ENCODE data around the gene PHACTR1.
"Not testable (repeated sequence)": the region's sequence is repeated elsewhere in the genome, so short reads cannot be mapped to it uniquely, and the experiment has no call there.

PHACTR1 gene

GRCh38 chr6:13156381-13156780, 439.8 kb downstream of the PHACTR1 start:
- DNase-seq (ENCODE audit: low read depth in 2 of 2): no peak

DNA sequence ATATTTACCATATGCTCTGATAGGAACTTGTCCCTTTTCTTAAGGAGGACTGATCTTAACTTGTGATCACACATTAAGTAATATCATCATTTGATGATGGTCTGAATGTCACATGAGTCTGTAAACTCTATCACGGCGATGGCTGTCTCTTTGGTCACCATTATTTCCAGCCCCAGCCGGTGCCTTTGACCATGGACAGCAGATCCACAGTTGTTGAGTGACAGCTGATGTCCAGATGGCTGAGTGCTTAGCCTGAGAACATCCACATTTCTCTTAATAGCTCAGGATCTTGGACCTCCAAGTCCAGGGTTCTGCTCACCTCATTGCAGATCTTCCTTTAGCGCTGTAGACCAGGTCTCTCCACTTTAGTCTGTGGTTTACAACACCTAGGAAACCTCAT, 440.7 kb downstream of the PHACTR1 start:
- no peak for DNase-seq (ENCODE audit: low read depth in 2 of 2)

- DNase-seq (ENCODE audit: low read depth in 2 of 2): no peak
Measured at GRCh38 chr6:13159300-13159699, 442.7 kb downstream of the PHACTR1 start.

- not testable (repeated sequence) for DNase-seq (ENCODE audit: low read depth in 2 of 2)
Measured at GRCh38 chr6:13159822-13160221, 443.3 kb downstream of the PHACTR1 start.

GRCh38 chr6:13163161-13163944, 446.8 kb downstream of the PHACTR1 start:
- DNase-seq (ENCODE audit: low read depth in 2 of 2): no peak

DNA sequence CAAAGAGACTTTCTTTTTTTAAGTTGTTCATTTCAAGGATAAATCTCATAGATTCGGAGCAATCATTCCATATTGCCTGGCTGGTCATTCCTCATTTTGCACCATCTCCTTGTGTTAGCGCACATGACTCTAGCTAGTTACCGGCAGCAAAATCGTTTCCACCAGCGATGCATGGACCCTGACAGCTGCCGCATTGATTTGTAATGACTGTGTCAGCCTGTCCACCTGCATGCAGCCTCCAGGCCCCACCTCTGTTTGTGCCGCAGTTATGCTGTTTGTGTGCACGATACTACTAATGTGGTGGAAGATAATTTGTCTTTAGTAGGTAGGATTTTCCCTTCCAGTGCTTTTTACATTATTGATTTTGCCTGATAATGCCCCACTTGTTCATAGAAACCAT, 447.7 kb downstream of the PHACTR1 start:
- DNase-seq (ENCODE audit: low read depth in 2 of 2): no peak

GRCh38 chr6:13165502-13166172, 449.1 kb downstream of the PHACTR1 start:
- no peak for DNase-seq (ENCODE audit: low read depth in 2 of 2)

DNA sequence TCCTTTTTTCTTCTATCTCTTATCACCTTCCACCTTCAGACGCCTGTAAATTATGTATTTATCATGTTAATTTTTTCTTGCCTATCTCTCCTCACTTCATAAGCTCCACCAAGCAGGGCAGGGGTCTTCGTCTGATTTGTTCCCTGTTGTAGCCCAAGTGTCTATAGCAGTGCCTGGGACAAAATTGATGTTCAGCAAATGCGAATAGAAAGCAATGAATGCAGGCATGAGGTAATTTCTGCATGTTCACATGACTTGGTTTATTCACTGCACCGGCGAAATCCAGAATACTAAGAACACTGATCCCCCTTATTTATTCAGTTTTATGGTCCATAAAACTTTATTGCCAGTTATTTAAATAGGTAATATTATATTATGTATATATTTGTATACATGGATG, 449.7 kb downstream of the PHACTR1 start:
- no peak for DNase-seq (ENCODE audit: low read depth in 2 of 2)

GRCh38 chr6:13166916-13167315, 450.3 kb downstream of the PHACTR1 start:
- no peak for DNase-seq (ENCODE audit: low read depth in 2 of 2)

GRCh38 chr6:13172291-13172690, 455.7 kb downstream of the PHACTR1 start:
- no peak for DNase-seq (ENCODE audit: low read depth in 2 of 2)

DNA sequence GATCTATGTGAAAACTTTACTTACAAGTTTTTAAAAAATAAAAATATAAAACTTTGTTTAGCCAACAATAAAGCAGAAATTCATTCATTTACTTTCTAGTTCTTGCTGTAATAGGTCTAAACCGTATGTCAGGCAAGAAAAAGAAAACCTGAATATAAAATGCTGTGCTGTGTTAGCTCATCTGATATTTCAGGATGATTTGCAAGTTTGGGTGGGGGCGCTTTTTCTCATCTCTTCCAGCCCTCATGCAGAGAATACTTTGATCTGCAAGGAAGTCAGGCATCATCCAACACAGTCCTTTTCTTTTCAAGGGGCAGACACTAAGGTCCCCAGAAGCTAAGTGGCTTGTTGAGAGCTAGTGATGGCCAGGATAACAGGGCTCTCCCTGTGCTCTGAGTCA, 458.5 kb downstream of the PHACTR1 start:
- no peak for DNase-seq (ENCODE audit: low read depth in 2 of 2)

DNA sequence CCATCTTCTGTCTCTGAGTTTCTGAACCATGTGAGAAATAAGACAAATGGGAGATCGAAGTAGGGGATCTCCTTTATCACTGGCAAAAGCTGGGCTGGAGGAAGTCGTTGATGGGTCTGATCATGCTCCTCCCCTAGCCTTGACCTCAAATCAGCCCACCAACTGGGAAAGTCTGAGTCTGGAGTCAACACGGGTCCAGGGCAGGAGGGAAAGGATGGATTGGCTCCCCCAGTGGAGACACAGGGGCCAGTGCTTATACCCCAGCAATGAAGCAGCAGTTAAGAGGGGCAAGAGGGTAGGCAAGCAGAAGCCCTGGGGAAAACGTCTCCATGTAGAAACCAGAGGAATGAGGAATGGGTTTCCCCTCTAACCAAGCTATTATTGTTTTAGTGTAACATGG, 459.2 kb downstream of the PHACTR1 start:
- no peak for DNase-seq (ENCODE audit: low read depth in 2 of 2)

GRCh38 chr6:13177664-13178063, 461.1 kb downstream of the PHACTR1 start:
- no peak for DNase-seq (ENCODE audit: low read depth in 2 of 2)

- no peak for DNase-seq (ENCODE audit: low read depth in 2 of 2)
Measured at GRCh38 chr6:13178107-13178506, 461.5 kb downstream of the PHACTR1 start.

DNA sequence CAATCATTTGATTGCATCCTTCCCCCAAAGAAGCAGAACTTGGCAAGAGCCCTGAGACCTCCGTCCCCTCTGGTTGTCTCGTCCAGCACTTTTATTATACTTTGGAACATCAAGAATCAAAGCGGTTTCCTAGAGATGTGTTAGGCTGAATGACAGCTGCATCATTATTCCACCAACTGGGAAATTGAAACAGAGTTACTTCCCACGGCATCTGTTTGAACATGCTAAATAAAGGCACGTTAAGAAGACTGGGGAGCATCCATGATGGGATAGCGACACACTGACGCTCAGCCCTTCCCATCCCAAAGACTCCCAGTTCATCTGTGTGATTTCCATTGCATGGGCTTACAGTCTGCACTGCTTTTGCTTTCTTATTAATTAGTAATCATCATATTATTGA, 464.0 kb downstream of the PHACTR1 start:
- no peak for DNase-seq (ENCODE audit: low read depth in 2 of 2)

GRCh38 chr6:13181393-13181792, 464.8 kb downstream of the PHACTR1 start:
- DNase-seq (ENCODE audit: low read depth in 2 of 2): no peak

DNA sequence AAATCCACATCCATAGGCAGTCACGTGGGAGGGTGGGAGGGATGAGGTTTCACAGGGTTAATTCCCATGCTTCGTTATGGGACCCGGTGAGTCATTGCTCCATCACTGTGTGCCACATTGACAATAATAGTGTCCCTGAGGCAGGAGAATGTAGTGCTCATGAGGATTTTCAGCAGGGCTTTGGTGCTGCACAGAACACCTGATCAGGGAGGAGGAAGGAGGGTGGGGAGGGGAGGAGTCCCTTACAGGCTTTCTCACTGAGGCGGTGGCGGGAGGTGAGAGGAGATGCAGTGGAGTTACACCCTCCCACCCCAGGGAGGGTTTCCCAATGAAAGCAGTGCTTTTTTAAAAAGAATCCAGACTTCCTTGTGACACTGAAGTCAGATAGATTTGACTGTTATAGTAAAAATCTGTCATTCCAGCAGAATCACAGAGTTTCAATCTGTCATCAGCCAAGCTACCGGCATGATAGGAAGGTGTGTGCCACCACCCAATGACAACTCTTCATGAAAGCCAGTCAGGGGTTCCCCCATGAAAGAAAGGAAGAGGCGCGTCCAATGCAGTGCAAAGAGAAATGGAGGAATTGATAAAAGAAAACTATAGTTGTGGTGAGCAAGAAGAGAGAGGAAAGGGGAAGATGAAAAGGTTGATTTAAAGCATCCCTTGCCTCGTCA, 467.0 kb downstream of the PHACTR1 start:
- DNase-seq (ENCODE audit: low read depth in 2 of 2): no peak

GRCh38 chr6:13184089-13184468, 467.5 kb downstream of the PHACTR1 start:
- no peak for DNase-seq (ENCODE audit: low read depth in 2 of 2)

DNA sequence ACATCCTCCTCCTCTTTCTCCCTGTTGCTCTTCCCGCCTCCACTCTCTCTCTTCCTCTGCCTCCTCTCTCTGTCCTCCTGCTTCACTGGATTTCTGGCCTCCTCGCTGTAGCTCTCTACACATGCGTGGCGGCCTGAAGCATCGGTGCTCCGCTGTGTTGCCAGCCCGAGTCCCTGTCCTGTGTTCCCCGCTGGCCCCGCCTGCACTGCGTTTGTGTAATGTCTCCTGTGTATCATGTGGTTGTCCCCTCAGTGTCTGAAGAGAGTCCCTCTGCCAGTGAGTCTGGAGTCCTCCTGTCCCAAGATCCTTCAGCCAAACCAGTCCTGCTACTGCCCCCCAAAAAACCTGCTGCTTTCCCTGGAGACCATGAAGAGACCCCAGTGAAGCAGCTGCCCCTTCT, 468.0 kb downstream of the PHACTR1 start:
- DNase-seq (ENCODE audit: low read depth in 2 of 2): no peak

DNA sequence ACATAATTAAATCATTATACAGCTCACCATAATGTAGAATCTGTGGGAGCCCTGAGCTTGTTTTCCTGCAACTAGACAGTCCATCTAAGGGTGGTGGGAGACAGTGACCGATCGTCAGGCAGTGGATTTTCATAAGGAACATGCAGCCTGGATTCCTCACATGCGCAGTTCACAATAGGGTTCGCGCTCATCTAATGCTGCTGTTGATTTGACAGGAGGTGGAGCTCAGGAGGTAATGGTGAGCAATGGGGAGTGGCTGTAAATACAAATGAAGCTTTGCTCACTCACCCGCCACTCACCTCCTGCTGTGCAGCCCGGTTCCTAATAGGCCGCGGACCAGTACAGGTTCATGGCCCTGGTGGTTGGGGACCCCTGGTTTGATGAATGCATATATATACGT, 470.3 kb downstream of the PHACTR1 start:
- no peak for DNase-seq (ENCODE audit: low read depth in 2 of 2)

DNA sequence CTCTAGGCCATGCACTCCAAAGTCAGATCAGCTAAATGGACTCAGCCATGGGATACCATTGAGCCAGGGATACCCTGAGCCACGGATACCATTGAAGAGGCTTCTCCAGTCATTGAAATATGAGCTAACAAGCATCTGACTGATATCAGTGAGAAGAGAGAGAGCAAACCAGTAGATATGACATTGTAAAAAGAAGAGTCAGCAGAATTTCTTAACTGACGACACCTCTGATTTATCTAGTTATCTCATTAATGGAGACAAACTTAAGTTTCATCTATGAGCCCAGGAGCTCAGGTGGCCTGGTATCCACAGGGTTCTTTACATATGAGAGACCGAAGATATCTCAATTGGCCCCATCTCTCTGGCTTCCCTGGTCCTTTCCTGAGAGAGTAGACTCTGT, 471.1 kb downstream of the PHACTR1 start:
- DNase-seq (ENCODE audit: low read depth in 2 of 2): no peak

DNA sequence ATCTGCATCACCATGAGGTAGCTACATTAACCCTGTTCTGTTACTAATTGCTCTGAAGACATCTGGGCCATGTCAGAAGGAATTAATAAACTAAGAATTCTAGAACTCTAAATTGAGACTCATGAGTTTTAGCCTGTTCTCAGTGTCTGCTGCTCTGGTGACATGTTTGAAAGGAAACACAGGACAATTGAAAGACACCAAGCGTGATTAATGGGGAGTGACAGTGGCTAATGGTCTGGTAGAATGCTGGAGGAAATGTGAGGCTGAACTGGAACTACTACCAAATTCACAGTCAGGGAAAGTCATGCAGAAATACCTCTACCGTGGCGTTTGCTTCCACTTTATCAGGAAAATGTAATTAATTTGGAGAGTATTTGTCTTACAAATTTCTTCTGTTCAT, 471.7 kb downstream of the PHACTR1 start:
- no peak for DNase-seq (ENCODE audit: low read depth in 2 of 2)

- DNase-seq (ENCODE audit: low read depth in 2 of 2): no peak
Measured at GRCh38 chr6:13189710-13190109, 473.1 kb downstream of the PHACTR1 start.

Data from stimulated activated CD8-positive, alpha-beta memory T cell treated with anti-CD3 and anti-CD28 coated beads, Interleukin-7, amount 100 ng/mL, for 4 hours (primary cell).